GM21360 (cell line): ENCODE measurements around the gene PCDHGA5.
A peak's percentile ranks its signal among the peaks of the same experiment; 100 is the strongest.
"Not testable (repeated sequence)": the region's sequence is repeated elsewhere in the genome, so short reads cannot be mapped to it uniquely, and the experiment has no call there.

ENCODE experiments used
- ATAC-seq: cut with Tn5 transposase; IDR thresholded peaks from one replicate; pipeline ENCODE4 v1.9.1; 2021; ENCODE audit warnings: mild to moderate bottlenecking, moderate library complexity; ENCODE audit not compliant: unreplicated experiment

The PCDHGA5 gene

GRCh38 chr5:141384471-141385267 lies 20.7 kb downstream of the PCDHGA5 start:
- no peak for ATAC-seq

- peak; percentile 84 for ATAC-seq
Observed at GRCh38 chr5:141387557-141388311, 23.8 kb downstream of the PCDHGA5 start, which contains the start of gene PCDHGB4. Gene PCDHGB4 (plus strand): TSS chr5:141387698. CDS start chr5:141387885, 187 bp downstream.

GRCh38 chr5:141388661-141389060 lies 24.7 kb downstream of the PCDHGA5 start:
- ATAC-seq: no peak

- no peak for ATAC-seq
Observed at GRCh38 chr5:141389153-141390042, 25.4 kb downstream of the PCDHGA5 start.

- ATAC-seq: no peak
Observed at GRCh38 chr5:141392429-141393198, 28.7 kb downstream of the PCDHGA5 start, which contains the start of gene PCDHGA8. Gene PCDHGA8 (plus strand): TSS chr5:141392633. CDS start chr5:141392814, 181 bp downstream.

GRCh38 chr5:141393267-141393666 lies 29.3 kb downstream of the PCDHGA5 start:
- no peak for ATAC-seq

- ATAC-seq: not testable (repeated sequence)
Observed at GRCh38 chr5:141394401-141395187, 30.6 kb downstream of the PCDHGA5 start.

- peak; percentile 99 for ATAC-seq
Observed at GRCh38 chr5:141397756-141398551, 34.0 kb downstream of the PCDHGA5 start, which contains the start of gene PCDHGB5. Gene PCDHGB5 (plus strand): TSS chr5:141397947. CDS start chr5:141398128, 181 bp downstream.

GRCh38 chr5:141398608-141399007 lies 34.6 kb downstream of the PCDHGA5 start:
- no peak for ATAC-seq

GRCh38 chr5:141399555-141400258 lies 35.7 kb downstream of the PCDHGA5 start:
- ATAC-seq: no peak

- ATAC-seq: no peak
Observed at GRCh38 chr5:141402553-141403243, 38.7 kb downstream of the PCDHGA5 start, which contains the start of gene PCDHGA9. Gene PCDHGA9 (plus strand): TSS chr5:141402778. CDS start chr5:141402953, 175 bp downstream.

GRCh38 chr5:141403387-141403786 lies 39.4 kb downstream of the PCDHGA5 start:
- ATAC-seq: no peak

- peak; percentile 86 for ATAC-seq
Observed at GRCh38 chr5:141407790-141408505, 44.0 kb downstream of the PCDHGA5 start, which contains the start of gene PCDHGB6. Gene PCDHGB6 (plus strand): TSS chr5:141408021. CDS start chr5:141408203, 182 bp downstream.

- ATAC-seq: no peak
Observed at GRCh38 chr5:141409598-141410306, 45.8 kb downstream of the PCDHGA5 start.

GRCh38 chr5:141411575-141411974 lies 47.6 kb downstream of the PCDHGA5 start:
- ATAC-seq: no peak
